K562 (cell line): ENCODE measurements around the gene GBA3.

ENCODE experiments used
- FOXJ3 ChIP-seq: sonication (generic); formaldehyde crosslinking; IDR thresholded peaks from 2 replicates; pipeline ENCODE4 v1.4.0; 2020; ENCODE audit warnings: mild to moderate bottlenecking, missing genetic modification reagents
- JUN ChIP-seq, 2 experiments: sonication (generic) in 1 of 2; formaldehyde crosslinking in 1 of 2; IDR thresholded peaks; 2 replicates each; pipeline versions ENCODE4 v1.6.1 to v1.8.0; 2012 to 2022; ENCODE audit warnings: borderline replicate concordance in 2 of 2, mild to moderate bottlenecking in 2 of 2, improper control_type of control experiment in 1 of 2, low read depth in 1 of 2, low read length in 1 of 2, missing genetic modification reagents in 1 of 2
- KDM5B ChIP-seq: fragments of 200-600 bp; sonication (generic); IDR thresholded peaks from 2 replicates; pipeline ENCODE4 v1.6.1; 2012; ENCODE audit warnings: low read depth, mild to moderate bottlenecking, moderate library complexity, low read length, control low read depth, inconsistent platforms; ENCODE audit not compliant: insufficient replicate concordance
- MAFK ChIP-seq: IDR thresholded peaks from 2 replicates; pipeline ENCODE4 v1.6.1; 2011; ENCODE audit warnings: low read length, improper control_type of control experiment
- MYC ChIP-seq, 2 experiments: fragments of 250-450 bp in 1 of 2; sonication (Bioruptor Pico) in 1 of 2; IDR thresholded peaks; 2 replicates each; pipeline versions ENCODE4 v1.5.1 to v1.6.1; 2012 to 2021; ENCODE audit warnings: low read depth in 2 of 2, borderline replicate concordance in 1 of 2, improper control_type of control experiment in 1 of 2, low read length in 1 of 2, mild to moderate bottlenecking in 1 of 2, moderate library complexity in 1 of 2
- PCBP1 ChIP-seq: fragments of 200-400 bp; formaldehyde crosslinking; IDR thresholded peaks from 2 replicates; pipeline ENCODE4 v1.6.1; 2018; ENCODE audit warnings: mild to moderate bottlenecking, low read depth, low read length; ENCODE audit not compliant: poor library complexity, severe bottlenecking
- POLR2A ChIP-seq: fragments of 450-650 bp; conservative IDR thresholded peaks from 2 replicates; pipeline ENCODE4 v1.6.1; 2016
- RBFOX2 ChIP-seq: fragments of 200-400 bp; formaldehyde crosslinking; IDR thresholded peaks from 2 replicates; pipeline ENCODE4 v1.6.1; 2017; ENCODE audit warnings: low read depth, mild to moderate bottlenecking, low read length, moderate library complexity
- TAF15 ChIP-seq: fragments of 200-400 bp; formaldehyde crosslinking; IDR thresholded peaks from 2 replicates; pipeline ENCODE4 v1.6.1; 2017; ENCODE audit warnings: mild to moderate bottlenecking, low read depth, low read length, moderate library complexity
- TF ChIP-seq, protein P1 (sequence below): fragments of 150-350 bp; IDR thresholded peaks from 2 replicates; pipeline ENCODE4 v1.6.1; 2014; ENCODE audit warnings: low read depth, mild to moderate bottlenecking, low read length, borderline replicate concordance
- TF ChIP-seq, protein P2 (sequence below): fragments of 450-650 bp; IDR thresholded peaks from 2 replicates; pipeline ENCODE4 v1.6.1; 2016
- TF ChIP-seq, protein P3 (sequence below): IDR thresholded peaks from 2 replicates; pipeline ENCODE4 v1.6.1; 2016; ENCODE audit warnings: missing genetic modification characterization, missing compliant biosample characterization
- TF ChIP-seq, protein P4 (sequence below), 3 experiments: IDR thresholded peaks in 2 of 3; conservative IDR thresholded peaks in 1 of 3; 2 replicates each; pipeline ENCODE4 v1.5.1; 2011 to 2012; ENCODE audit warnings: low read length in 3 of 3, mild to moderate bottlenecking in 3 of 3, control low read depth in 2 of 3, improper control_type of control experiment in 1 of 3, inconsistent platforms in 1 of 3, low read depth in 1 of 3, mixed read lengths in 1 of 3, moderate library complexity in 1 of 3; ENCODE audit not compliant: insufficient read depth in 2 of 3
- TF ChIP-seq, protein P5 (sequence below): fragments of 450-650 bp; IDR thresholded peaks from 2 replicates; pipeline ENCODE4 v1.6.1; 2017; ENCODE audit warnings: mild to moderate bottlenecking, moderate library complexity

DNA sequence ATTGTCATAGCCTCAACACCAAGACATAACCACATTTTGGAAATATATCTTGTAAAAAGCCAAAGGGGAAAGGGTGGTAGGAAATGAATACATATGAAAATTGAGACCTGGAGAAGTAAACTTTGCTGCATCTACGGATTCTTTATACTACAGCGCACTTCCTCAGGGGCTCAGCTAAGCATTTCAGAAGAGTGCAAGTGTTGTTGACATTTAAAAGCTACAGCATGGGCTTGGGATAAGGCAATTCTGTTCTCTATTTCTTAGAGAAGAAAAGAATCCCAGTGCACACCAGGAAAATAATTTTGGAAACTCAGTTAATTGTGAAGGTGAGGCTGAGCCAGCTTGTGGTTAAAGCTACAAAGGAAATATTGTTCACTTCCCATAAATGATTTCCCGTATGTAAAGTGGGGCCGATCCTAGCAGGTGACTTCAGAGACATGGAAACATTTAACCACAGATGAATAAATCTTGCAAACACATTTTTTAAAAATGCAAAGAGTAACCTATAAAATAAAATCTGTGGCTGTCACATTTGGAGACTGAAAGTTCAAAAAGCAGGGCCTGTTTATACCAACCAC is 12.6 kb upstream of the GBA3 start:
- no peak for TF ChIP-seq POLR2A
- no peak for TF ChIP-seq MYC (IDR thresholded peaks at IDR 0.05; ENCODE audit: low read depth, low read length)
- TF ChIP-seq MYC (CRISPR knock-in tag; IDR thresholded peaks at IDR 0.05; ENCODE audit: borderline replicate concordance, low read depth) = no peak
- TF ChIP-seq FOXJ3 (CRISPR knock-in tag) = no peak
- TF ChIP-seq, protein P1, sequence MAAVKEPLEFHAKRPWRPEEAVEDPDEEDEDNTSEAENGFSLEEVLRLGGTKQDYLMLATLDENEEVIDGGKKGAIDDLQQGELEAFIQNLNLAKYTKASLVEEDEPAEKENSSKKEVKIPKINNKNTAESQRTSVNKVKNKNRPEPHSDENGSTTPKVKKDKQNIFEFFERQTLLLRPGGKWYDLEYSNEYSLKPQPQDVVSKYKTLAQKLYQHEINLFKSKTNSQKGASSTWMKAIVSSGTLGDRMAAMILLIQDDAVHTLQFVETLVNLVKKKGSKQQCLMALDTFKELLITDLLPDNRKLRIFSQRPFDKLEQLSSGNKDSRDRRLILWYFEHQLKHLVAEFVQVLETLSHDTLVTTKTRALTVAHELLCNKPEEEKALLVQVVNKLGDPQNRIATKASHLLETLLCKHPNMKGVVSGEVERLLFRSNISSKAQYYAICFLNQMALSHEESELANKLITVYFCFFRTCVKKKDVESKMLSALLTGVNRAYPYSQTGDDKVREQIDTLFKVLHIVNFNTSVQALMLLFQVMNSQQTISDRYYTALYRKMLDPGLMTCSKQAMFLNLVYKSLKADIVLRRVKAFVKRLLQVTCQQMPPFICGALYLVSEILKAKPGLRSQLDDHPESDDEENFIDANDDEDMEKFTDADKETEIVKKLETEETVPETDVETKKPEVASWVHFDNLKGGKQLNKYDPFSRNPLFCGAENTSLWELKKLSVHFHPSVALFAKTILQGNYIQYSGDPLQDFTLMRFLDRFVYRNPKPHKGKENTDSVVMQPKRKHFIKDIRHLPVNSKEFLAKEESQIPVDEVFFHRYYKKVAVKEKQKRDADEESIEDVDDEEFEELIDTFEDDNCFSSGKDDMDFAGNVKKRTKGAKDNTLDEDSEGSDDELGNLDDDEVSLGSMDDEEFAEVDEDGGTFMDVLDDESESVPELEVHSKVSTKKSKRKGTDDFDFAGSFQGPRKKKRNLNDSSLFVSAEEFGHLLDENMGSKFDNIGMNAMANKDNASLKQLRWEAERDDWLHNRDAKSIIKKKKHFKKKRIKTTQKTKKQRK = no peak
- TF ChIP-seq, protein P2, sequence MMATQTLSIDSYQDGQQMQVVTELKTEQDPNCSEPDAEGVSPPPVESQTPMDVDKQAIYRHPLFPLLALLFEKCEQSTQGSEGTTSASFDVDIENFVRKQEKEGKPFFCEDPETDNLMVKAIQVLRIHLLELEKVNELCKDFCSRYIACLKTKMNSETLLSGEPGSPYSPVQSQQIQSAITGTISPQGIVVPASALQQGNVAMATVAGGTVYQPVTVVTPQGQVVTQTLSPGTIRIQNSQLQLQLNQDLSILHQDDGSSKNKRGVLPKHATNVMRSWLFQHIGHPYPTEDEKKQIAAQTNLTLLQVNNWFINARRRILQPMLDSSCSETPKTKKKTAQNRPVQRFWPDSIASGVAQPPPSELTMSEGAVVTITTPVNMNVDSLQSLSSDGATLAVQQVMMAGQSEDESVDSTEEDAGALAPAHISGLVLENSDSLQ = no peak
- TF ChIP-seq, protein P3, sequence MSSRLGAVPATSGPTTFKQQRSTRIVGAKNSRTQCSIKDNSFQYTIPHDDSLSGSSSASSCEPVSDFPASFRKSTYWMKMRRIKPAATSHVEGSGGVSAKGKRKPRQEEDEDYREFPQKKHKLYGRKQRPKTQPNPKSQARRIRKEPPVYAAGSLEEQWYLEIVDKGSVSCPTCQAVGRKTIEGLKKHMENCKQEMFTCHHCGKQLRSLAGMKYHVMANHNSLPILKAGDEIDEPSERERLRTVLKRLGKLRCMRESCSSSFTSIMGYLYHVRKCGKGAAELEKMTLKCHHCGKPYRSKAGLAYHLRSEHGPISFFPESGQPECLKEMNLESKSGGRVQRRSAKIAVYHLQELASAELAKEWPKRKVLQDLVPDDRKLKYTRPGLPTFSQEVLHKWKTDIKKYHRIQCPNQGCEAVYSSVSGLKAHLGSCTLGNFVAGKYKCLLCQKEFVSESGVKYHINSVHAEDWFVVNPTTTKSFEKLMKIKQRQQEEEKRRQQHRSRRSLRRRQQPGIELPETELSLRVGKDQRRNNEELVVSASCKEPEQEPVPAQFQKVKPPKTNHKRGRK = no peak
- TF ChIP-seq JUN (IDR thresholded peaks at IDR 0.05; ENCODE audit: borderline replicate concordance, low read depth, low read length) = no peak
- TF ChIP-seq JUN (CRISPR knock-in tag; IDR thresholded peaks at IDR 0.05; ENCODE audit: borderline replicate concordance) = no peak
- TF ChIP-seq RBFOX2 = no peak
- no peak for TF ChIP-seq MAFK
- TF ChIP-seq PCBP1 = no peak
- TF ChIP-seq, protein P4, sequence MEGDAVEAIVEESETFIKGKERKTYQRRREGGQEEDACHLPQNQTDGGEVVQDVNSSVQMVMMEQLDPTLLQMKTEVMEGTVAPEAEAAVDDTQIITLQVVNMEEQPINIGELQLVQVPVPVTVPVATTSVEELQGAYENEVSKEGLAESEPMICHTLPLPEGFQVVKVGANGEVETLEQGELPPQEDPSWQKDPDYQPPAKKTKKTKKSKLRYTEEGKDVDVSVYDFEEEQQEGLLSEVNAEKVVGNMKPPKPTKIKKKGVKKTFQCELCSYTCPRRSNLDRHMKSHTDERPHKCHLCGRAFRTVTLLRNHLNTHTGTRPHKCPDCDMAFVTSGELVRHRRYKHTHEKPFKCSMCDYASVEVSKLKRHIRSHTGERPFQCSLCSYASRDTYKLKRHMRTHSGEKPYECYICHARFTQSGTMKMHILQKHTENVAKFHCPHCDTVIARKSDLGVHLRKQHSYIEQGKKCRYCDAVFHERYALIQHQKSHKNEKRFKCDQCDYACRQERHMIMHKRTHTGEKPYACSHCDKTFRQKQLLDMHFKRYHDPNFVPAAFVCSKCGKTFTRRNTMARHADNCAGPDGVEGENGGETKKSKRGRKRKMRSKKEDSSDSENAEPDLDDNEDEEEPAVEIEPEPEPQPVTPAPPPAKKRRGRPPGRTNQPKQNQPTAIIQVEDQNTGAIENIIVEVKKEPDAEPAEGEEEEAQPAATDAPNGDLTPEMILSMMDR (IDR thresholded peaks at IDR 0.05 in 2 of 3, conservative IDR thresholded peaks at IDR 0.05 in 1 of 3; ENCODE audit: insufficient read depth in 2 of 3, low read depth in 1 of 3, low read length in 3 of 3) = no peak
- TF ChIP-seq TAF15 = no peak
- no peak for TF ChIP-seq KDM5B
- TF ChIP-seq, protein P5, sequence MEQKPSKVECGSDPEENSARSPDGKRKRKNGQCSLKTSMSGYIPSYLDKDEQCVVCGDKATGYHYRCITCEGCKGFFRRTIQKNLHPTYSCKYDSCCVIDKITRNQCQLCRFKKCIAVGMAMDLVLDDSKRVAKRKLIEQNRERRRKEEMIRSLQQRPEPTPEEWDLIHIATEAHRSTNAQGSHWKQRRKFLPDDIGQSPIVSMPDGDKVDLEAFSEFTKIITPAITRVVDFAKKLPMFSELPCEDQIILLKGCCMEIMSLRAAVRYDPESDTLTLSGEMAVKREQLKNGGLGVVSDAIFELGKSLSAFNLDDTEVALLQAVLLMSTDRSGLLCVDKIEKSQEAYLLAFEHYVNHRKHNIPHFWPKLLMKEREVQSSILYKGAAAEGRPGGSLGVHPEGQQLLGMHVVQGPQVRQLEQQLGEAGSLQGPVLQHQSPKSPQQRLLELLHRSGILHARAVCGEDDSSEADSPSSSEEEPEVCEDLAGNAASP = no peak
